Loucy (cell line): Measurements from ENCODE around the gene KBTBD4.

ENCODE experiments used
- H2AFZ ChIP-seq: fragments of 200-600 bp; sonication (generic); 2 replicates; pipeline ENCODE4 v1.6.0; 2016; ENCODE audit warnings: antibody characterized with exemption, mild to moderate bottlenecking, low read length, moderate library complexity
- H3F3A ChIP-seq: fragments of 200-600 bp; 2 replicates; pipeline ENCODE4 v1.6.0; 2016; ENCODE audit warnings: antibody characterized with exemption, low read depth, mild to moderate bottlenecking
- H3K27me3 ChIP-seq: fragments of 200-600 bp; sonication (generic); 2 replicates; pipeline ENCODE4 v1.6.1; 2014; ENCODE audit warnings: low read length, mild to moderate bottlenecking; ENCODE audit not compliant: insufficient read depth, poor library complexity, severe bottlenecking
- H3K36me3 ChIP-seq: fragments of 200-600 bp; sonication (generic); 2 replicates; pipeline ENCODE4 v1.6.1; 2016; ENCODE audit warnings: low read length; ENCODE audit not compliant: insufficient read depth
- H3K4me1 ChIP-seq: fragments of 200-600 bp; sonication (generic); 2 replicates; pipeline ENCODE4 v1.5.1; 2014; ENCODE audit warnings: low read length, mild to moderate bottlenecking; ENCODE audit not compliant: insufficient read depth, poor library complexity, severe bottlenecking
- H3K4me2 ChIP-seq: fragments of 200-600 bp; sonication (generic); 2 replicates; pipeline ENCODE4 v1.6.0; 2014; ENCODE audit warnings: antibody characterized with exemption, low read length, low read depth, mild to moderate bottlenecking; ENCODE audit not compliant: poor library complexity, severe bottlenecking
- H3K4me3 ChIP-seq: fragments of 200-600 bp; sonication (generic); 2 replicates; pipeline ENCODE4 v1.5.1; 2014; ENCODE audit warnings: low read length, mild to moderate bottlenecking, mixed read lengths; ENCODE audit not compliant: poor library complexity, severe bottlenecking
- H3K79me2 ChIP-seq: fragments of 200-600 bp; sonication (generic); 2 replicates; pipeline ENCODE4 v1.6.1; 2014; ENCODE audit warnings: low read length; ENCODE audit not compliant: insufficient read depth
- H3K9ac ChIP-seq: fragments of 200-600 bp; sonication (generic); 2 replicates; pipeline ENCODE4 v1.6.0; 2014; ENCODE audit warnings: mild to moderate bottlenecking, low read depth, low read length, moderate library complexity; ENCODE audit not compliant: poor library complexity, severe bottlenecking
- H3K9me2 ChIP-seq: fragments of 200-600 bp; sonication (generic); replicated peaks from 2 replicates; pipeline ENCODE4 v1.6.1; 2016; ENCODE audit warnings: low read depth, low read length, mixed read lengths
- H3K9me3 ChIP-seq: fragments of 200-600 bp; sonication (generic); 2 replicates; pipeline ENCODE4 v1.6.1; 2014; ENCODE audit warnings: mild to moderate bottlenecking, antibody characterized with exemption, low read length, low read depth; ENCODE audit not compliant: insufficient read depth
- H4K20me1 ChIP-seq: fragments of 200-600 bp; sonication (generic); 2 replicates; pipeline ENCODE4 v1.6.0; 2014; ENCODE audit warnings: antibody characterized with exemption, low read length, mild to moderate bottlenecking; ENCODE audit not compliant: insufficient read depth, poor library complexity, severe bottlenecking
- EZH2phosphoT487 ChIP-seq: fragments of 200-600 bp; IDR thresholded peaks from 2 replicates; pipeline ENCODE4 v1.6.1; 2018; ENCODE audit warnings: antibody characterized with exemption, mild to moderate bottlenecking, moderate library complexity, borderline replicate concordance
- TF ChIP-seq, protein P1 (sequence below): fragments of 200-600 bp; sonication (generic); conservative IDR thresholded peaks from 2 replicates; pipeline ENCODE4 v1.5.1; 2014; ENCODE audit warnings: mild to moderate bottlenecking, antibody characterized with exemption, low read length

Gene KBTBD4

GRCh38 chr11:47539681-47540039, 39.1 kb downstream of the KBTBD4 start:
- H3K4me2 ChIP-seq = peak overlapping the region; percentile 36

DNA sequence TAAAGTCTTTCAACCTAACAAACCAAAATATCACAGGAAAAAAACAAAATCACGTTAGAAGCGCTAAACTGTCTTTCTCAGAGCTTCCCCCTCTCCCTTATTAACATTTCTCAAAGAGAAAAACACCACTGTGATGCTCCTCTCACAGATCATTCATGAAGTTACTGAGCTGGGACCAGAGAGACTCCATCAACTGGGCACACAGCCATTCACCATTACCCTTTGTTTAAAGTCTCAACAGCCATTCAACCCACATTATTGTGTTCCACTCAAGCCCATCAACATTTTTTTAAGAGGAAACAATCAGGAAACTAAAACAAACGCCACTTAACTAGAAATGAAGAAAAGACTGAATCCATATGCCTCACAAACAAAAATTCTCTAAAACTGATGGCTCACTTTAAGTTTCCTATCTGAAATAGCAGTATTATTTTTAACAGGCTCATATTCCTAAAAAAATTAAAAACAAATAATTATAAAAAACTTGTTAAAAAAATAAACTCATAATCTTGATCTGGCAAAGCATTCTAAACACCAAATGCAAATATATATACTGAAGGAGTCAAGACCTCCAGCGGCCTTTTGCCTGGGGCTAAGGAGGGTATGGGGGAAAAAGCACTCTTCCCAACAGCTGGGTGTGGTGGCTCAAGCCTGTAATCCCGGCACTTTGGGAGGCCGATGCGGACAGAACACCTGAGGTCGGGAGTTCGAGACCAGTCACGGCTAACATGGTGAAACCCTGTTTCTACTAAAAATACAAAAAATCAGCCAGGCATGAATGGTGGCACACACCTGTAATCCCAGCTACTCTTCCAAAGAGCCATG, 39.8 kb downstream of the KBTBD4 start:
- Histone ChIP-seq H3K9ac (peak overlapping the region; percentile 15), H3K4me2 (peak overlapping the region; percentile 36), H4K20me1 (peaks cover 91% of the 10 kb centered on the region)

More at GRCh38 chr11:47539681-47540039, 39.1 kb downstream of the KBTBD4 start:
- peaks cover 13% of the 10 kb centered on the region; the same call in 1 of the 2 replicates for H3K36me3 ChIP-seq
- H3K79me2 ChIP-seq = peaks cover 100% of the 10 kb centered on the region
- no peak overlapping the region for H2AFZ ChIP-seq
- no peak overlapping the region for H3K4me3 ChIP-seq
- 0 out of 2 replicates have a peak, but pooled peaks cover 6% of the 10 kb centered on the region for H3F3A ChIP-seq
- TF ChIP-seq, protein P1, sequence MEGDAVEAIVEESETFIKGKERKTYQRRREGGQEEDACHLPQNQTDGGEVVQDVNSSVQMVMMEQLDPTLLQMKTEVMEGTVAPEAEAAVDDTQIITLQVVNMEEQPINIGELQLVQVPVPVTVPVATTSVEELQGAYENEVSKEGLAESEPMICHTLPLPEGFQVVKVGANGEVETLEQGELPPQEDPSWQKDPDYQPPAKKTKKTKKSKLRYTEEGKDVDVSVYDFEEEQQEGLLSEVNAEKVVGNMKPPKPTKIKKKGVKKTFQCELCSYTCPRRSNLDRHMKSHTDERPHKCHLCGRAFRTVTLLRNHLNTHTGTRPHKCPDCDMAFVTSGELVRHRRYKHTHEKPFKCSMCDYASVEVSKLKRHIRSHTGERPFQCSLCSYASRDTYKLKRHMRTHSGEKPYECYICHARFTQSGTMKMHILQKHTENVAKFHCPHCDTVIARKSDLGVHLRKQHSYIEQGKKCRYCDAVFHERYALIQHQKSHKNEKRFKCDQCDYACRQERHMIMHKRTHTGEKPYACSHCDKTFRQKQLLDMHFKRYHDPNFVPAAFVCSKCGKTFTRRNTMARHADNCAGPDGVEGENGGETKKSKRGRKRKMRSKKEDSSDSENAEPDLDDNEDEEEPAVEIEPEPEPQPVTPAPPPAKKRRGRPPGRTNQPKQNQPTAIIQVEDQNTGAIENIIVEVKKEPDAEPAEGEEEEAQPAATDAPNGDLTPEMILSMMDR = no peak; the same call in 1 of the 2 replicates
- no peaks in the 10 kb centered on the region for H3K27me3 ChIP-seq
- no peaks in the 10 kb centered on the region for H3K9me2 ChIP-seq
- no peaks in the 10 kb centered on the region for H3K9me3 ChIP-seq
- H3K9ac ChIP-seq = peak overlapping the region; percentile 15
- peaks cover 42% of the 10 kb centered on the region for H3K4me1 ChIP-seq
- peaks cover 91% of the 10 kb centered on the region for H4K20me1 ChIP-seq

GRCh38 chr11:47536915-47537314, 41.9 kb downstream of the KBTBD4 start:
- no peak overlapping the region for H3K9ac ChIP-seq
- peaks cover 91% of the 10 kb centered on the region for H4K20me1 ChIP-seq
- 0 out of 2 replicates have a peak, but pooled peaks cover 6% of the 10 kb centered on the region for H3F3A ChIP-seq
- TF ChIP-seq EZH2phosphoT487 = no peak
- TF ChIP-seq, protein P1 = no peak
- peaks cover 100% of the 10 kb centered on the region for H3K79me2 ChIP-seq
- peaks cover 17% of the 10 kb centered on the region; the same call in 1 of the 2 replicates for H3K36me3 ChIP-seq
- no peak overlapping the region for H3K4me3 ChIP-seq
- H2AFZ ChIP-seq = no peak overlapping the region
- H3K9me3 ChIP-seq = no peaks in the 10 kb centered on the region
- no peak overlapping the region for H3K4me2 ChIP-seq
- H3K27me3 ChIP-seq = no peaks in the 10 kb centered on the region
- peaks cover 25% of the 10 kb centered on the region for H3K4me1 ChIP-seq
- no peaks in the 10 kb centered on the region for H3K9me2 ChIP-seq

More for the DNA sequence above, 39.8 kb downstream of the KBTBD4 start:
- H2AFZ ChIP-seq = no peak overlapping the region
- H3K4me3 ChIP-seq = no peak overlapping the region
- H3F3A ChIP-seq = 0 out of 2 replicates have a peak, but pooled peaks cover 6% of the 10 kb centered on the region
- peaks cover 100% of the 10 kb centered on the region for H3K79me2 ChIP-seq
- H3K36me3 ChIP-seq = peaks cover 13% of the 10 kb centered on the region; the same call in 1 of the 2 replicates
- TF ChIP-seq EZH2phosphoT487 = no peak
- TF ChIP-seq, protein P1 = no peak
- H3K27me3 ChIP-seq = no peaks in the 10 kb centered on the region
- H3K9me2 ChIP-seq = no peaks in the 10 kb centered on the region
- H3K4me1 ChIP-seq = peaks cover 36% of the 10 kb centered on the region
- no peaks in the 10 kb centered on the region for H3K9me3 ChIP-seq
